ENCODE measurements around the gene ZGRF1.
"Not testable (repeated sequence)": the region's sequence is repeated elsewhere in the genome, so short reads cannot be mapped to it uniquely, and the experiment has no call there.

ZGRF1 gene

GRCh38 chr4:112511093-112511802 lies 125.5 kb downstream of the ZGRF1 start:
- no peak for TF ChIP-seq CTCF (conservative IDR thresholded peaks at IDR 0.05)
- H3K27ac ChIP-seq: no peak overlapping the region

DNA sequence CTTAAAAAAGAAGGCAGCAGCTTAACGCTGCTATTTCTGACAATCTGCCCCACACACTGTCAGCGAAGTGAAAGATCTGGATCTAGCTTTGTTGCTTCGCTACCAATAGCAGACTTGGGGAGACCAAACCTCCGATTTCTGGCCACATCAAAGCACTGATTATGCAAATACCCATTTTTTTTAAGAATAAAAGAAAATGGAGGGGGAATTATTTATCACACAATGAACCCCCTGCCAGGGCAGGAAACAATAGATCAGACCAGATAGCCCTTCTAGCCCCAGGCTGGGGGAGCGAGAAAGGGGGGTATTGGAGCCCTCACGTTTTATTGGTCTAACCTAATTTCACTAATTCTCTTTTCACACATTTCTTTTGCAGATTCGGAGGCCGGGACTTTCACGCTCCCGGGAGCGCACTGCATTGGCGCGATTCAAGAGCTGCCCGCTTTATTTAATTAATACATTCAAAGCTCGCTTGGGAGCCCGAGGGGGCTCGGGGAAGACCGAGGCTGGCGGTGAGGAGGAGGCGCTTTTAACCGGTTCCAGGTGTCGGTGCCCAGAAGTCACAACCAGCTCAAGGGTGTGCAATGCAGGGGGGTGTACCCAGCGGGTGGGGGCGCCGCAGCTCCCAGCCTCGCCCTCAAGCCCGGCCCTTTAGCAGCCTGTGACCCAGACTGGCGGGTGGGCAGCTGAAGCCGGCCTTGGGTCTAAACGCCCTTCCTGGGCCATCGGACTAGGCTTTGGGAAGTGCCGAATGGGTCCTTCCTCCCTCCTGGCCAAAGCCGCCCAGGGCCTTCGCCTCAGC lies 126.2 kb downstream of the ZGRF1 start:
- TF ChIP-seq CTCF (conservative IDR thresholded peaks at IDR 0.05): no peak
- H3K27ac ChIP-seq: no peak overlapping the region

DNA sequence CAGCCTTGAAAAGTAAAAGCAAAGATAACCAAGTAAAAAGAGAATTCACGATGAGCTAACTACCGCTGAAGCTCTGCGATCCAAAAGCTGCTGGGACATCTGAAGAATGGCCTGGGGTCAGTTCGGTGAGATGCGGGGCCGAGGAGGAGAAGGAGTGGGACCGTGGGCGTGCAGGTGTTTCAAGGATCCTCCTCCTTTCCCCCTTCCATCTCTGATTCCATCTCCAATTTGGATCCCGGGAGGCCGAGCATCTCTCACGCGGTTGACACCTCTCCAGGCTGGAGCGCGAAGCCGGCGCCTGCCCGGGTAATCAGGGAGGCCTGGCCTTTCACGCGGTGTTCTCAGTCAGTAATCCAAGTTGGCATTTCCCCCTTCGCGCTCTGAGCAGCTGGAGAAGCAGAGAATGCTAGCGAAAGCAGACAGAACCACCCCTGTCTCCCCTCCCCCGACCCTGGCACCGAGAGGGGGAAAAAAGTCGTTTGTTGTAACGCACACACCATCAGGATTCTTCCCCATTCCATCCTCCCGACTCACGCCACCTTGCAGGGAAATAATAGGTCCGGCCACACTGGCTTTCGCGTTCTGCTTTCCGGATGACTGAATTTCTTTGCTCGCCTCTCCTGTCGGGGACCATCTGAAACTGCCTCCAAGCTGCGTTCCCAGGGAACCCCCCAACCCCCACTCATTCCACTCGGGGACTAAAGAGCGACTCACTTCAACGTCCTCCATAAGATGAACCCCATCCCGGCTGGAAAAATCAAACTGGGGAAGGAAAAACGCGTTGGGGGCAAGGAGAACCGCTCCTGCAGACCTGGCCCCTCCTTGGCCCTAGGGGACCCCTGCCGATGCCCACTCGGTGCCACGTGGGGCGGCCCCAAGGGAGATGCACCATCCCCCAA lies 127.2 kb downstream of the ZGRF1 start:
- TF ChIP-seq CTCF (conservative IDR thresholded peaks at IDR 0.05): no peak
- no peak overlapping the region for H3K27ac ChIP-seq

- no peak for TF ChIP-seq CTCF (conservative IDR thresholded peaks at IDR 0.05)
These were observed 128.4 kb downstream of the ZGRF1 start for GRCh38 chr4:112508356-112508755.

GRCh38 chr4:112504807-112505206 lies 131.9 kb downstream of the ZGRF1 start:
- no peak for TF ChIP-seq CTCF (conservative IDR thresholded peaks at IDR 0.05)
- H3K27ac ChIP-seq: no peak overlapping the region

More at GRCh38 chr4:112508356-112508755, 128.4 kb downstream of the ZGRF1 start:
- H3K27ac ChIP-seq: no peak overlapping the region

GRCh38 chr4:112502871-112503270 lies 133.8 kb downstream of the ZGRF1 start:
- H3K27ac ChIP-seq: no peak overlapping the region
- no peak for TF ChIP-seq CTCF (conservative IDR thresholded peaks at IDR 0.05)

DNA sequence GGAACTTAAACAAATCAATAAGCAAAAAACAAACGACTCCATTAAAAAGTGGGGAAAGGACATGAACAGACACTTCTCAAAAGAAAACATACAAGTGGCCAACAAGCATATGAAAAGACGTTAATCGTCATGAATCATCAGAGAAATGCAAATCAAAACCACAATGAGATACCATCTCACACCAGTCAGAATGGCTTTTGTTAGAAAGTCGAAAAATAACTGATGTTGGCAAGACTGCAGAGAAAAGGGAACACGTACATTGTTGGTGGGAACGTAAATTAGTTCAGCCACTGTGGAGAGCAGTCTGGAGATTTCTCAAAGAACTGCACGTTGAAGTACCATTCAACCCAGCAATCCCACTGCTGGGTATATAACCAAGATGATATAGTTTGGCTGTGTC lies 144.4 kb downstream of the ZGRF1 start:
- TF ChIP-seq CTCF (conservative IDR thresholded peaks at IDR 0.05): no peak
- no peak overlapping the region for H3K27ac ChIP-seq

- H3K27ac ChIP-seq: not testable (repeated sequence)
These were observed 145.9 kb downstream of the ZGRF1 start for GRCh38 chr4:112490808-112491207.

Measured in VCaP (cell line).